Skeletal muscle cell (primary cell): ENCODE measurements around the gene STT3A.

Experiments used
- DNase-seq: peaks from one replicate; pipeline ENCODE4 v3.0.0-alpha.2; 2010; ENCODE audit warnings: low read depth
- H3K4me3 ChIP-seq: 2 replicates; pipeline ENCODE4 v1.5.1; 2011; ENCODE audit warnings: low read depth, mild to moderate bottlenecking, control low read depth, low read length, moderate library complexity

The STT3A gene

GRCh38 chr11:125638315-125638714 lies 45.7 kb downstream of the STT3A start:
- DNase-seq, result no peak
- no peak overlapping the region for H3K4me3 ChIP-seq

DNA sequence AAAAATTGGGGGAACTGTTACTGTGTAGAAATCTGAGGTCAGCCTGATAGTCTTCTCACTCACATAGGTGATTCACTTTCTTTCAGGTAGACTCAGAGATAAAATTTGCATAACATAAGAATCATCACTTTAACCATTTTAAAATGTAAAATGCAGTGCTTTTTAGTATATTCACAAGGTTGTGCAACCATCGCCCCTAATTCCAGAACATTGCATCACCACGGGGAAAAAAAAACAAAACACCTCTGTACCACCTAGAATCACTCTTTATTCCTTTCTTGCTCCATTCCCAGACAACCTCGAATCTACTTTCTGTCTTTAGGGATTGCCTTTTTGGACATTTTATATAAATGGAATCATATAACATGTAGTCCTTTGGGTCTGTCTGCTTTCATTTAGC lies 53.2 kb downstream of the STT3A start:
- DNase-seq, result no peak
- H3K4me3 ChIP-seq, result no peak overlapping the region

GRCh38 chr11:125649465-125650166 lies 57.0 kb downstream of the STT3A start:
- no peak overlapping the region for H3K4me3 ChIP-seq
- DNase-seq, result no peak

DNA sequence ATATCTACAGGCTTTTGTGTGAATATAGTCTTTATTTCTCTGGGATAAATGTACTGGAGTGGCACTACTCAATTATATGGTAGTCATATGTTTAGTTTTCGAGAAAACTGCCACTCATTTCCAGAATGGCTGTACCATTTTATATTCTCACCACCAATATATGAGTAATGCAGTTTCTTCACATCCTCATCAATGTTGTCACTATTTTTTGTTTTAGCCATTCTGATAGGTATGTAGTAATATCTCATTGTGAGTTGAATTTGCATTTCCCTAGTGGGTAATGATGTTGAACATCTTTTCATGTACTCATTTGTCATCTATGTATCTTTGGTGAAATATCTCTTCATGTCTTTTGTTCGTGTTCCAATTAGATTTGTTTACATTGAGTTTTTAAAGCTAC lies 70.0 kb downstream of the STT3A start:
- no peak overlapping the region for H3K4me3 ChIP-seq
- DNase-seq, result no peak

- DNase-seq, result no peak
- H3K4me3 ChIP-seq, result no peak overlapping the region
These were observed 71.3 kb downstream of the STT3A start for GRCh38 chr11:125663910-125664309.

GRCh38 chr11:125667151-125667550 lies 74.5 kb downstream of the STT3A start:
- DNase-seq, result no peak
- H3K4me3 ChIP-seq, result no peak overlapping the region

DNA sequence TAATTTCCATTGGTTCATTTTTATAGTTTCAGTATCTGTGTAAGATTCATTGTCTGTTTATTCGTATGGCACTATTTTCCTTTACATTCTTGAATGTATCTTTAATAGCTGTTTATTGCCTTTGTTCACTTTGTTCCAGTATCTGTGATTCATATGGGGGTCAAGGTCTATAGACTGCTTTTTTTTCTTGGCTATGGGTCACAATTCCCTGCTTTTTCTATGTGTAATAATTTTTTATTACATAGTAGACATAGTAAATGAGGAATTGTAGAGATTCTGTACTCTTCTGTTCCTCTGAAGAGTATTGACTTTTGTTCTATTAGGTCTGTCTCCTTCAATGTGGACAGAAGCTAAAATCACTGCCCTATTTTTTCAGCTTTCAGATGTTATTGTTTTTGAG lies 77.5 kb downstream of the STT3A start:
- no peak overlapping the region for H3K4me3 ChIP-seq
- DNase-seq, result peak; percentile 4

GRCh38 chr11:125671561-125671960 lies 78.9 kb downstream of the STT3A start:
- DNase-seq, result no peak
- no peak overlapping the region for H3K4me3 ChIP-seq
